HTR-8/SVneo (cell line): ENCODE results near the gene SCD.

Experiments used
- DNase-seq: peaks from one replicate; pipeline ENCODE4 v3.0.0; 2011; ENCODE audit warnings: low spot score, mixed read lengths; ENCODE audit not compliant: insufficient read length
- FAIRE-seq: peaks from 2 replicates; lab custom pipeline; 2011; peaks lifted over from hg19 to GRCh38; lab: Jason Lieb, UNC

Gene SCD

DNA sequence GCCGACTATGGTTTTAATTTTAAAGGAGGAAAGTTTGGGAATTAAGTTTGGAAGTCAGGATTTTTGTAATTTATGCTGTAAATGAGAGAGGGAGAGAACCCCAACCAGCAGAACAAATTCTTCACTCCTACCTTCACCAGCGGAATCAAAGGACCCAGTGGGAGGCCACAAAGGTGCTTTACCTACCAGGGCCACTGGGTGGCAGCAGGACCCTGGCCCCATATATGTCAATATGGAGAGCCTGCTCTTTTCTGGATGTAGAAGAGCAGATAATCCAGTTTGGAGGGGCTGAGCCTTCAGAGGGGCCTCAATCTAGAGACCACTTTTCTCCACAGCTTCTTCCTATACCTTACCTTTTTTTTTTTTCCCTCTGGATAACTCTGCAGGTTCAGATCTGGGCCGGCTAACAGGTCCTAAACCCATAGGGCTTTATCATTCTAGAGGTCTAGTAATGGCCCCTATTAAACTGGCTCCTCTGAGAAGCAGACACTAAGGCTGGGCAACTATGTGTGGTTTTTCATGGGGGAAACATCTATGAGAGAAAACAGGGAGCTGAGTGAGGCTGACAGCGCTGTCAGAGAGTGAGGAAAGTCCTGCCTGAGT, 8.5 kb upstream of the SCD start:
- FAIRE-seq (no peak), DNase-seq (peak; percentile 72)

GRCh38 chr10:100339236-100339635, 7.8 kb upstream of the SCD start:
- DNase-seq (no peak), FAIRE-seq (no peak)

DNA sequence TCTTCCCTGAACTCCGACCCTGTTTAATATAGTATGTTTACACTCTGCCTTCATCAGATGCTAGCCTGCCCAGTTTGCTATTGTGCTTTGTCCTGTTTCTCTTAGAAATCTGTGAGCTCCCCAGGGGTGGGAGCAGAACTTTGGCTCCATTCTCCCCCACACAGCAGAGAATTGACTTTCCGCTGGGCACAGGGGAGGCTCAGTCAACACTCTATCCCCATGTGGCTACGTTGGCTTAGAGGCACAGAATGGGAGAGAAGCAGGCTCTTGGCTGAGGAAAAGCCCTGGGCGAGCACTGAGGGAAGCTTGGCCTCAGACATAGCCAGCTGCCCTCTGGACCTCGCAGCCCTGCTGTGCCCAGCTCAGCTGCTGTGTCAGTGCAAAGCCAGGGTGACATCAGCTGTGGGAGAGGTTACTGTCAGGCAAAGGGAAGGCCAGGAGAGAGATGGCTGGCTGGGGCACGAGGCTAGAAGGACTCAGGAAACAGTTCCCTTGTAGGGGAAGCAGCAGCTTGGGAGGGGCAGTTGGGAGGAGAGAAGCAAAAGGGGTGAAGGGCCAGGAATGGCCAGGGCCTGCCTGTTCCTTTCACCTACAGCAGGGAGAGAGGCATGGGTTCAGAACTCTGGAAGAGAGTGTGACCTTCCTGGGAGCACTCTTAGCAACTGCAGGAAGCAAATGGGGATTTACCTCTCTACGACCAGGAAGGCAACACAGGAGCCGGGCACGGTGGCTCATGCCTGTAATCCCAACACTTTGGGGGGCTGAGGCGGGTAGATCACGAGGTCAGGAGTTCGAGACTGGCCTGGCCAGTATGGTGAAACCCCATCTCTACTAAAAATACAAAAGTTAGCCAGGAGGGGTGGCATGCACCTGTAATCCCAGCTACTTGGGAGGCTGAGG, 5.8 kb upstream of the SCD start:
- no peak for FAIRE-seq
- DNase-seq = no peak

GRCh38 chr10:100341953-100342626, 4.9 kb upstream of the SCD start:
- FAIRE-seq (no peak), DNase-seq (peak; percentile 89)

- FAIRE-seq (no peak), DNase-seq (no peak)
Observed at GRCh38 chr10:100342627-100342972, 4.4 kb upstream of the SCD start.

GRCh38 chr10:100344241-100344788, 2.7 kb upstream of the SCD start:
- FAIRE-seq (no peak), DNase-seq (no peak)

DNA sequence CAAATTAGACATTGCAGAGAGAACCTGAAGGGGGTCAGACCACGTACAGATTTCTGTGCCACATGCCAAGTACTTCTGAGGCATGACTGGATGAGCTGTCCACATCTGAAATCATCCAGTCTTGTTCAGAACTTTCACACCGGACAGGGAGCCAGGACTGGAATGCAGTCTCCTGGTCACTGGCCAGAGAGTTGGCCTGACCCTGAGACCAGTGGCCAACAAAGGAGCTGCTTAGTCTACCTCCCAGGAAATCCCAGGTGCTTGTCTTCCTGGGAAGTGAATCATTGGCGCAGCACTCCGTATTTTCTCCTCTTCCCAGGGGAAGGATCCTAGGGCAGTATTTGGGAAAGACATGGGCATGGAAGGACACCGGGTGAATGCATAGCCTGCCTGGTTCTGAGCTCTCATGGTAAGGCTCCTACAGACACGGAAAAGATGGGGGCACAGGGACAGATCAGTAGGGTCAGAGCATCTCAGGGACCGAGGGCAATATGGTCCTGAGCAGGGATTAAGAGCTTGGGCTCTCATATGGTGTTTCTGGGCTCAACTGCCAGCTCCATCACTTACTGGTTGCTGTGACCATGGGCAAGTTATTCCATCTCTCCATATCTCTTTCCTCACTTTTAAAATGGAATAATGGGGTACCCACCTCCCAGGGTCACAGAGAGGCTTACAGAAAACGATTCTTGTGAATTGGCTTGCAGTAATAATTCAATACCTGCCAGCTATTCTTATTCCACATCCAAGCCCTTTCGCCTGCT, 1.3 kb upstream of the SCD start:
- FAIRE-seq (no peak), DNase-seq (peak; percentile 49)

- FAIRE-seq = no peak
Observed at GRCh38 chr10:100346351-100346764, 675 bp upstream of the SCD start.

DNA sequence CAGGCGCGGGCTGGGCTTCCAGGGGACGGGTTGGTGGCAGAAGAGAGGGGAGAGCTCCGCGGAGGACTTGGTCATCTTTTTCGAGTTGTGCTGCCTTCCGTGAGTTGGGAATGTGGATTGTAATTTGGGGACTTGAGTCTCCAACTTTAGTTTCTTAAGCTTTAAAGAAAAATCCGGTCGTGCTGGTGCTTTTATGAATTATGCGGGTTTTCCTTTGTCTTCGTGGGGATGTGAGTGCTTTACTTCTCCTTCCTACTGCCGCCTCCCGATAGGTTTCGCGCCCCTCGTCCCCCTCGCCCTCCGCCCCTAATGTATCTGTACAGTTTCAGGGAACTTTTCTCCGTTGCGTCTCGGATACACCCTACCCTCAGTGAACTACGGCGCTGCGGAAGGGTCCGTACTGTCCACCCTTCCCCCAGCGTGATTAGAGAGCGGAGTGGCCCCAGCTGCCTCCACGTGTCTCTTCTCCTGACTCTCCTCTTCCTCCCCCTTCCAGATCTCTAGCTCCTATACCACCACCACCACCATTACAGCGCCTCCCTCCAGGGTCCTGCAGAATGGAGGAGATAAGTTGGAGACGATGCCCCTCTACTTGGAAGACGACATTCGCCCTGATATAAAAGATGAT, 649 bp downstream of the SCD start:
- DNase-seq = no peak
- FAIRE-seq = no peak

More at GRCh38 chr10:100346351-100346764, 675 bp upstream of the SCD start:
- DNase-seq = peak; percentile 56

DNA sequence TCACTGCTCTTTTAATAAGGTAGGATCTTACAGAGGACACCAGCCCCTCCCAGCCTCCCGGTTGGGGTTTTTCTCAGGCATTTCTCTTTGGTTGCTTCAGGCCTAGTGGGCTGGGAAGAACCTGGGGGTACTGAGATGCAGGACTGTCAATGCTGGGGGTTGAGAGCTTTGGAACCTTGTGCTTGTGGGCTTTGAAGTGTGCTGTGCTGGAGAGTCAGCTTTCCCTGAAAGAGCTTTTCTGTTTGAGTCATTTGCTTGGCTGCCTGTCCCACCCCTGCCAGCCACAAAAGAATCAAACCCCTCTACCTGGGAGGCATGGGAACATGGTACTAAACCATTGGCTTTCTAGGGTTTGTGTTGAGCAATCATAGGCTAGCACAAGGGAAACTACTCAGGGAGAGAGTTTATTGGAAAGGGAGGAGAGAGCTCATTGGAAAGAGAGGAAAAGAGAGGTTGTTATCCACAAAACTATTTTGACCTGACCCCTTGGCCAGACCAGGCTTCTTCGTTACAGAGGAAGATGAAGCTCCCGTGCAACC, 1.4 kb downstream of the SCD start:
- DNase-seq (no peak), FAIRE-seq (no peak)

GRCh38 chr10:100349087-100349486, 2.1 kb downstream of the SCD start:
- DNase-seq = no peak
- FAIRE-seq = no peak

DNA sequence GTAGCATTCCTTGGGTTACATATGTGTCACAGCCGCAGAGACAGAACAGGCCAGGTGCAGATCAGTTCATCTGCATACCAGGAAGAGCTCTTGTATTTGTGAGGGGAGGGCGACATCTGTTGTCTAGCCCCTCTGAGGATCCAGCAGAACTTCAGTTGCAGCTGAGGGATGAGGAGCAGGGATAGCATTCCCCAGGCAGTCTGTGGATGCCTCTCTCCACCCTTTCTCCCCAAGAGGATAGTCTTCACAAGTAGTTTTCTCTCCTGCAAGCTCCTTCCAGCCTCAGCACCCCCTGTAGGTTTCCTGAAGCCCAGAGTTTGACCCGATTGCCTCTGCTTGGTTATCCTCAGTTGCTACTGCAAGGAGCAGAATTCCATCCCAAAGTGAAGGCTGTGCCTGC, 2.6 kb downstream of the SCD start:
- FAIRE-seq (no peak), DNase-seq (no peak)

DNA sequence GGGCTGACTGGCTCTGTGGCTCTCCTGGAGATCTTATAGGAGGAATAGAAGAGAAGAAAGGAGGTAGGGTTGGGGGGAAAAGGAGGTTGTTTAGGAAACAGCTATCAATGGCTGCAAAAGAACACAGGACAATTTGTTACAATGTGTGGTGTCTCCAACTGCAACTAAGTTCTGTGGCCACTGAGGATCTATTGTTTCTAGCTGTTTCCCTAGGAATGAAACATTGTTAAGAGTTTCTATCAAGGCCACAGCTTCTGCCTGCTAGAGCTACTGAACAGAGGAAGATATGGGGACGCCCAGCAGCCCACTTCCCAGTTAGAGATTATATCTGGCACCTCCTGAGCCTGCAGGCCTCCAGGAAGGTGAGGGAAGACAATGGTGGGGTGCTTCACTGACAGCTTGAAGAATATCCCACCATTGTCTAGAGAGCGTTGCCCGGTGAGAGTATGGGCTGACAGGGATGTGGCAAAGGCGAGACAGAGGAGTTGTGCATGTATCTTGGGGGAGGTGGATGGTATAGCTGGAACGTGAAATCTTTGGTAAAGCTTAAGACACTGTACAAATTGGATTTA, 4.0 kb downstream of the SCD start:
- DNase-seq = no peak
- FAIRE-seq = no peak

- DNase-seq (no peak), FAIRE-seq (no peak)
Observed at GRCh38 chr10:100353770-100354485, 6.9 kb downstream of the SCD start.

DNA sequence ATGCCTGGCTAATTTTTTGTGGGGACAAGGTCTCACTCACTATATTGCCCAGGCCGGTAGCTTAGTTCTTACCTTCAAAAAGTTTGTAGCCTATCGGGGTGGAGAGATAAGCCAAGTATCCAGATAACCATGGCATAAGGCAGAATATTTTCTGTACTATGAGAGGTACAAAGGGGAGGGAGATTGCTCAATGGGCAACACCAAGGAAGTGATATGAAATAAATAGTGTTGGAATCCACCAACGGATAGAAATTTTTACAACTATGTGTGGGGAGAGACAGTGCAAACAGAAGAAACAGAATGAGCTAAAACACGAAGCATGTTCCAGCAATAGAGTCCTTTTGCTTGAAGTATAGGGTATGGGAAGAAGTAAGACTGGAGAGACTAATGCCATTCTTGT, 8.1 kb downstream of the SCD start:
- no peak for DNase-seq
- FAIRE-seq = no peak

DNA sequence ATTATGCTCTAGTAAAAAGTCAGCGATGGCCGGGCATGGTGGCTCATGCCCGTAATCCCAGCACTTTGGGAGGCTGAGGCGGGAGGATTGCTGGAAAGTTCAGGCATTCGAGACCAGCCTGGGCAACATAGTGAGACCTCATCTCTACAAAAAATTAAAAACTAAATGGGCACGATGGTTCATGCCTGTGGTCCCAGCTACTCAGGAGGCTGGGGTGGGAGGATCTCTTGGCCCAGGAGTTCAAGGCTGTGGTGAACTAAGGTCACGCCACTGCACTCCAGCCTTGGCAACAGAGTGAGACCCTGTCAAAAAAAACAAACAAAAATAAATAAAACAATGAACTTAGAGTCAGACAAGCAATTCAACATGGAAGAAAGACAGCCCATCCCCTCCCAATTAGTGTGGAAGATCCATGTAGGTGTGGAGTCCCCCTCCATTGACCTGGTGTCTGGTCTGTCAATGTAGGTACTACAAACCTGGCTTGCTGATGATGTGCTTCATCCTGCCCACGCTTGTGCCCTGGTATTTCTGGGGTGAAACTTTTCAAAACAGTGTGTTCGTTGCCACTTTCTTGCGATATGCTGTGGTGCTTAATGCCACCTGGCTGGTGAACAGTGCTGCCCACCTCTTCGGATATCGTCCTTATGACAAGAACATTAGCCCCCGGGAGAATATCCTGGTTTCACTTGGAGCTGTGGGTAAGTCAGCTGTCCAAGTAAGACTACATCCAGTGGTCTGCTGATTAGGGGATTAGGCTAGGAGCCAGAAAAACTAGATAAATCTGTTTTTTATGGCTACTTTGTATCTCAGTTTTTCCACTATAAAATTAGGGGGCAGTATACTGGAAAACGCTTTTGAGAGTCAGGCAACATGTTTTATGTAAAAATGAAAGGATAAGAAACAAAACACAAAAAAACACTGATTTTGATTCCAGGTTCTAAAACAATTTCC, 9.3 kb downstream of the SCD start:
- DNase-seq = no peak
- FAIRE-seq = peak; percentile 4

GRCh38 chr10:100357059-100357858, 10.2 kb downstream of the SCD start:
- DNase-seq = no peak
- no peak for FAIRE-seq
